AG10803 (cell line): ENCODE results near the gene TRPV4.

Source experiments
- DNase-seq: peaks from one replicate; pipeline ENCODE4 v3.0.0; 2010; ENCODE audit warnings: low read depth
- H3K4me3 ChIP-seq: 2 replicates; pipeline ENCODE4 v1.5.1; 2011; ENCODE audit warnings: mild to moderate bottlenecking, low read length, control low read depth
- TF ChIP-seq, protein P1 (sequence below): conservative IDR thresholded peaks from 2 replicates; pipeline ENCODE4 v1.5.1; 2011; ENCODE audit warnings: mild to moderate bottlenecking, low read length, control low read depth, inconsistent platforms

Gene TRPV4

DNA sequence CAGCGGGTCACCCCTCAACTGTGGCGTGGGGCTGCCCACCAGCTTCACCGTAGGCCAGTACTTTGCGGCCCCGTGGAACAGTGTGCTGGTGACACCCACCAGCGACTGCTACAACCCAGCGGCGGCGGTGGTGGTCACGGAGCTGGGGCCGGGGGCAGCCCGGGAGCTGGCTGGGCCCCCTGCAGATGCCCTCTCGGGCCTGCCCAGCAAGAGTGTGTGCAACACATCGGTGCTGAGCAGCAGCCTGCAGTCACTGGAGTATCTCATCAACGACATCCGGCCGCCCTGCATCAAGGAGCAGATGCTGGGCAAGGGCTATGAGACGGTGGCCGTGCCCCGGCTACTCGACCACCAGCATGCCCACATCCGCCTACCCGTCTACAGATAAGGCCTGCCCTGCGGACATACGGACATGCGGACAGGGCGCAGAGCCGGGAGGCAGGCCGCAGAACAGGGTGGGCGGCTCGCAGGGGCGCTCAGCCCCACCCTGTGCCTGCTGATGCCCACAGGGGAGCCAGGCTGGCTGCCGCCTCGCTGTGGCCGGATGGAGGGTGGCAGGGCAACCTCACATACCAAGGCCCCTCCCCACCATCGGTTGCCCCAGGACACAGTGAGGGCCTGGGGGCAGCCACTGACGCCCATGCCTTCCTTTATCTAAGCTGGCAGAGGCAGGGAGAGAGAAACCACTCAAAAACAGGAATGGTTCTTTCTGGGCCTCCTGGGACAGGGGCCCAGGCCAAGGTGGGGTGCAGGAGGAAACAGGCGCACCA, 64.1 kb downstream of the TRPV4 start:
- no peak for DNase-seq
- H3K4me3 ChIP-seq = no peak overlapping the region
- TF ChIP-seq, protein P1, sequence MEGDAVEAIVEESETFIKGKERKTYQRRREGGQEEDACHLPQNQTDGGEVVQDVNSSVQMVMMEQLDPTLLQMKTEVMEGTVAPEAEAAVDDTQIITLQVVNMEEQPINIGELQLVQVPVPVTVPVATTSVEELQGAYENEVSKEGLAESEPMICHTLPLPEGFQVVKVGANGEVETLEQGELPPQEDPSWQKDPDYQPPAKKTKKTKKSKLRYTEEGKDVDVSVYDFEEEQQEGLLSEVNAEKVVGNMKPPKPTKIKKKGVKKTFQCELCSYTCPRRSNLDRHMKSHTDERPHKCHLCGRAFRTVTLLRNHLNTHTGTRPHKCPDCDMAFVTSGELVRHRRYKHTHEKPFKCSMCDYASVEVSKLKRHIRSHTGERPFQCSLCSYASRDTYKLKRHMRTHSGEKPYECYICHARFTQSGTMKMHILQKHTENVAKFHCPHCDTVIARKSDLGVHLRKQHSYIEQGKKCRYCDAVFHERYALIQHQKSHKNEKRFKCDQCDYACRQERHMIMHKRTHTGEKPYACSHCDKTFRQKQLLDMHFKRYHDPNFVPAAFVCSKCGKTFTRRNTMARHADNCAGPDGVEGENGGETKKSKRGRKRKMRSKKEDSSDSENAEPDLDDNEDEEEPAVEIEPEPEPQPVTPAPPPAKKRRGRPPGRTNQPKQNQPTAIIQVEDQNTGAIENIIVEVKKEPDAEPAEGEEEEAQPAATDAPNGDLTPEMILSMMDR = no peak

DNA sequence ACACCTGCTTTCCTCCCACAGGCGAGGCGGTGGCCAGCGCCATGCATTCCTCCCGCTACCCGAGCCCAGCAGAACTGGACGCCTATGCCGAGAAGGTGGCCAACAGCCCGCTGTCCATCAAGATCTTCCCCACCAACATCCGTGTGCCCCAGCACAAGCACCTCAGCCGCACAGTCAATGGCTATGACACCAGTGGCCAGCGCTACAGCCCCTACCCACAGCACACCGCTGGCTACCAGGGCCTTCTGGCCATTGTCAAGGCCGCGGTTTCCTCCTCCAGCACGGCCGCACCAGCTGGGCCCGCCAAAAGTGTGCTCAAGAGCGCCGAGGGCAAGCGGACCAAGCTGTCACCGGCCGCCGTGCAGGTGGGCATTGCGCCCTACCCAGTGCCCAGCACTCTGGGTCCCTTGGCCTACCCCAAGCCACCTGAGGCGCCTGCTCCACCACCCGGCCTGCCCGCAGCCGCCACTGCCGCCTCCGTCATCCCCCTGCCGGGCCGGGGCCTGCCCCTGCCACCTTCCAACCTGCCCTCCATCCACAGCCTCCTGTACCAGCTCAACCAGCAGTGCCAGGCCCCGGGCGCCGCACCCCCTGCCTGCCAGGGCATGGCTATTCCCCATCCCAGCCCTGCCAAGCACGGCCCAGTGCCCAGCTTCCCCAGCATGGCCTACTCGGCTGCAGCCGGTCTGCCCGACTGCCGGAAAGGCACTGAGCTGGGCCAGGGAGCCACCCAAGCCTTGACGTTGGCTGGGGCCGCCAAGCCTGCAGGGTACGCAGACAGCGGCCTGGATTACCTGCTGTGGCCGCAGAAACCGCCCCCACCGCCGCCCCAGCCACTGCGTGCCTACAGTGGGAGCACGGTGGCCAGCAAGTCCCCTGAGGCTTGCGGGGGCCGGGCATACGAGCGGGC, 65.0 kb downstream of the TRPV4 start:
- H3K4me3 ChIP-seq = no peak overlapping the region
- TF ChIP-seq, protein P1 = no peak
- no peak for DNase-seq

DNA sequence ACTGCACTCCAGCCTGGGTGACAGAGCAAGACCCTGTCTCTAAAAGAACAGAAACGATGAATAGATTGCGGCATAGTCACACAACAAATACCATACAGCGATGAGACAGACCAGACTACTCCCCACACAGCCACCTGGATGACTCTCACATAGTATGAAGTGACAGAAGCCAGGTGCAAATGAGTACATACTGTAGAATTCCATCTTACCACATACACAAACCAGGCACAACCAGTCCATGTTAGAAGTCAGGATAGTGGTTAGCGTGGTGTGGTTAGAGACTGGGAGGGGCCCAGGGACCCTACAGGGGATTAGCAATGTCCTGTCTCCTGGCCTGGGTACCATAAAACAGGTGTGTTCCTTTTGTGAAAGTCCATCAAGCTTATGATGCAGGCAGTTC, 65.7 kb downstream of the TRPV4 start:
- no peak overlapping the region for H3K4me3 ChIP-seq
- TF ChIP-seq, protein P1 = no peak
- DNase-seq = no peak

DNA sequence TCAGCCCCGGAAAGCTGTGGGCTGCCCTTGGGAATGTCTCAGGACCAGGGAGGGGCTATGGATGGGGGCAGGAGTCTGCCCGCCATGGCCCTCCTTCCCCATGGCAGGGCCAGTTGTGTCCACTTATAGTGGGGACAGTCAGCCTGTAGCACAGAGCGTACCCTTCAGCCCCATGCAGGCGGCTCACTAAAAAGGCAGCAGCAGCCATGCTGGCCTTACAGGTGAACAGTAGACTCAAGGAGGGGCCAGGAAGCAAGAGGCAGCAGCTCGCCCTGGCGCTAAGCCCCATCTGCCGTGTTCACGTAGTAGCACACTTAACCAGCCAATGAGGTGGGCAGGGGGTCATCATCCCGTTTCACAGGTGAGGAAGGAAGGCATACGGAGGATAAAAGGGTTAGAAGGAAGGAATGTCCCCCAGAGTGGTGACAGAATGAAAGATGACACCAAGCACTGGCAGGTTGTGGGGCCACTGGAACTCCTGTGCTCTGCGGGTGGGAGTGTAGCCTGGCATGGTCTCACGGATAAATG, 66.9 kb downstream of the TRPV4 start:
- H3K4me3 ChIP-seq = no peak overlapping the region

DNA sequence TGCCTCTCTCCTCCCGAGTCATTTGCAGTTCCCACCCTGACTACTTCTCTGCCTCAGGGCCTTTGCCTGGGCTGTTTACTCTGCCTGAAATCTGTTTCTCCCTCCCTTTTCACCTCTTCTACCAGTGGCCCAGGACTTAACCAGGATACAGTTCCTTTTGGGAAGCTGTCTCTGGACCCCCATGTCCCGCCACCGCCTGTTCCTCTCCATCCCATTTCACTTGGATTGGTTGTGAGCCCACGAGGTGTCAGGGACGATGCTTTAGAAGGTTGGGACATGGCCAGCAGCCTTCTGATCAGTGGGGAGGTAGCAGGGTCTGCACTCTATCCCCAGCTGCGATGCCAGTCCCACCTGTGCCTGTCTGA, 67.8 kb downstream of the TRPV4 start:
- TF ChIP-seq, protein P1 = no peak
- H3K4me3 ChIP-seq = no peak overlapping the region
- DNase-seq = no peak

More for the DNA sequence above, 66.9 kb downstream of the TRPV4 start:
- TF ChIP-seq, protein P1 = no peak
- no peak for DNase-seq

DNA sequence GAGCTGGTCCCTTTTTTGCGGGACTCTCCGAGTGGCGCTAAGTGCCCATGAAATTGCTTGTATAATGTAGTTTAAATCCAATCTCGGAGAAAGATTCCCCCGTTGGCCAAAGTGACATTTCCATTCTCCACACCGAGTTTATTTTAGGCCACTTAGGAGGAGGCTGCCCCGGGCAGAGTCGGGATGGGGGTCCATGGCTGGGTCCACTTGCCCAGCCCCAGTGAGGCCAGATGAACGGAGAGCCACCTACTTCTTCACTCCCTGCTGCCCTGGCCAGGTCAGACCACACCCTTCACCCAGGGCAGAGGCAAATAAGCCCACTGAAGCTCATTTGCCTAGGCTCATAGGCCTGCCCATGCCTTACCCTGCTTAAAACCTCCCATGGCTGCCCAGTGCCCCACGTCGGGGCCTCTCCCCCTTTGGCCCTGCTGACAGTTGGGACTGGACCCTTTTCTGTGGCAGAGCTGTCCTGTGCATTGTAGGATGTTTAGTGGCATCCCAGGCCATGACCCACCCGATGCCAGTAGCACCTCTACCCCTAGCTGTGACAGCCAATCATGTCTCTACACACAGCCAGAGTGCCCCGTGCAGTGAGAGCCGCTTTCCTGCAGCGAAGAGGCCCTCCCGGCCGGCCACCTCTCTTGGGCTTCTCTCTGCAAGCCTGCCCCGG, 68.3 kb downstream of the TRPV4 start:
- TF ChIP-seq, protein P1 = no peak
- H3K4me3 ChIP-seq = no peak overlapping the region
- DNase-seq = no peak
